Fibroblast of skin of abdomen (primary cell): Measurements from ENCODE around the gene STK32B.

Source experiments
- DNase-seq: peaks from one replicate; pipeline ENCODE4 v3.0.0-alpha.2; 2013

STK32B gene

GRCh38 chr4:5451243-5451642, 400.0 kb downstream of the STK32B start:
- DNase-seq: no peak

GRCh38 chr4:5452156-5452555, 400.9 kb downstream of the STK32B start:
- DNase-seq: no peak

GRCh38 chr4:5455003-5455585, 403.8 kb downstream of the STK32B start:
- DNase-seq: no peak

GRCh38 chr4:5456296-5456845, 405.1 kb downstream of the STK32B start:
- no peak for DNase-seq

- DNase-seq: no peak
Observed at GRCh38 chr4:5458676-5459075, 407.4 kb downstream of the STK32B start.

- no peak for DNase-seq
Observed at GRCh38 chr4:5459236-5459635, 408.0 kb downstream of the STK32B start.

- peak; percentile 26 for DNase-seq
Observed at GRCh38 chr4:5460106-5460801, 409.0 kb downstream of the STK32B start.

GRCh38 chr4:5461477-5461876, 410.2 kb downstream of the STK32B start:
- DNase-seq: no peak

GRCh38 chr4:5462254-5462835, 411.1 kb downstream of the STK32B start:
- DNase-seq: no peak

GRCh38 chr4:5462896-5463295, 411.6 kb downstream of the STK32B start:
- no peak for DNase-seq

GRCh38 chr4:5463361-5463760, 412.1 kb downstream of the STK32B start:
- DNase-seq: no peak

- no peak for DNase-seq
Observed at GRCh38 chr4:5463936-5464650, 412.8 kb downstream of the STK32B start.

GRCh38 chr4:5465529-5465928, 414.2 kb downstream of the STK32B start:
- DNase-seq: no peak

- DNase-seq: no peak
Observed at GRCh38 chr4:5465956-5466355, 414.7 kb downstream of the STK32B start.

GRCh38 chr4:5467111-5467510, 415.8 kb downstream of the STK32B start:
- no peak for DNase-seq

- DNase-seq: no peak
Observed at GRCh38 chr4:5469151-5469775, 418.0 kb downstream of the STK32B start.

GRCh38 chr4:5469861-5470260, 418.6 kb downstream of the STK32B start:
- DNase-seq: no peak

GRCh38 chr4:5470318-5471198, 419.3 kb downstream of the STK32B start:
- DNase-seq: peak; percentile 1

GRCh38 chr4:5471206-5471605, 419.9 kb downstream of the STK32B start:
- no peak for DNase-seq

- no peak for DNase-seq
Observed at GRCh38 chr4:5471691-5472090, 420.4 kb downstream of the STK32B start.

GRCh38 chr4:5472160-5472591, 420.9 kb downstream of the STK32B start:
- no peak for DNase-seq

GRCh38 chr4:5473125-5473524, 421.8 kb downstream of the STK32B start:
- DNase-seq: no peak
